ENCODE results near the gene RSRC2. TPM values are rescaled to one million over a fixed set of nuclear protein-coding genes. Genes with fewer than 3 reads are reported as not detected.
"Not testable (repeated sequence)": the region's sequence is repeated elsewhere in the genome, so short reads cannot be mapped to it uniquely, and the experiment has no call there.

The RSRC2 gene
- total RNA-seq, 3 donors from 2014 or later: 57.3 to 72.5 (median 60.4) TPM

DNA sequence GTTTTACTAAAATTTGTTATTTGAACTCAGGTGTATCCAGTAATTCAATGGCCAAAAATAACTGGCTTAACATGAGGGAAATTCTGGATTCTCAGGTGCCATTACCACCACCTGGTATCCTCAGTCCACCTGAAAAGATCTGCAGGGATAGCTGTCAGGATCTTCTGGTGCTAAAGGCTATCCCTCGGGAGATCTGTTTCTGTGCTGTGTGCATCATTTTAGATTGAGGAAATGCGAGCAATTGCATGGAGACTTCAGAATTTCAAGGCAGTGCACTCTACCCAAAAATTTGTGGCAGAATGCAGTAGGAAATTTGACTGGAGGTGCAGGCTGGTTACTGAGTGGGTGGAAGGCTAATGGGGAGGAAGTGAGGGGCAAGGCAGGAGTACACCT lies 52.4 kb downstream of the RSRC2 start:
- H3K36me3 ChIP-seq (ENCODE audit: low read depth): peaks cover 14% of the 10 kb centered on the region

DNA sequence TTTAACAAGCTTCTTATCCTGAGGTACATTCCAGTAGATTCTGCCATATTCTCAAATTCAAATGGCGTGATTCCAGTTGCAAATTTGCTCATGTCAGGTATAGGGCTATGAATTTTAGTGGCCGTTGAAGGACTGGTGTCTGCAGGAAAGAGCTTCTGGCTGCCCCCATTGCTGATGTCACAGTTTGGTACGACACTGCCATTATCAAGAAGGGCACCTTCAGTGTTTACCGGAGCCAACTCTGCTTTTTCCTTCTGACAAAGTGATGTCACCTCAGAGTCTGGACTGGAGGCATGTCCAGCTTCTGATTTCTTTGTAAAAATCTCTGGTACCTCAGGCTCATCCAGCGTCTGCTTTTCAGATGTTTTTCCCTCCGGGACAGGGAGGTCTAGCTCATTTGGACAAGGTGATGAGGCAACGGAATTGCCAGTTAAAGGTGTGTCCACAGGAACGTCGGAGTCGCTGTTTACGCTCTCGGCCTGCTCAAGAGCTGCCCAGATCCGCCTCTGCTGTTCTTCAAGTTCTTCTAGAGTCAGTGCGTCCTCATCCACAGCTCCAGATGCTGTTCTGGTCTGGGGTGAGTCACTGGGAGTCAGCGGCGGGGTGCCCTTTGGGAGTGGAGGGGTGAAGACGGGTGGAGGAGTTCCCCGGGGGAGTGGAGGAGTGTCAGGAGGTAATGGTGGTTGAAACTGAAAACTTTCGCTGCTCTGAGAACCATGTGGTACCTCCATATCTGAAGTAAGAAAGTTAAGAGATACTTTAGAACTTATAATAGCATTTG lies 53.0 kb downstream of the RSRC2 start:
- intact Hi-C loops (cut with DNase I, micrococcal nuclease): loop anchor here in 1 of 2 donors (5.0 kb wide), 1 partner anchor 76 kb away; no protein-coding TSS in a partner anchor
- DNase-seq (no peak), ATAC-seq (no peak)
- Histone ChIP-seq H3K9me3 (no peaks in the 10 kb centered on the region), H3K36me3 (ENCODE audit: low read depth) (peaks cover 11% of the 10 kb centered on the region), H3K4me1 (ENCODE audit: low read depth) (peaks cover 3% of the 10 kb centered on the region), H3K4me3 (no peak overlapping the region)
- TF ChIP-seq, protein P1, sequence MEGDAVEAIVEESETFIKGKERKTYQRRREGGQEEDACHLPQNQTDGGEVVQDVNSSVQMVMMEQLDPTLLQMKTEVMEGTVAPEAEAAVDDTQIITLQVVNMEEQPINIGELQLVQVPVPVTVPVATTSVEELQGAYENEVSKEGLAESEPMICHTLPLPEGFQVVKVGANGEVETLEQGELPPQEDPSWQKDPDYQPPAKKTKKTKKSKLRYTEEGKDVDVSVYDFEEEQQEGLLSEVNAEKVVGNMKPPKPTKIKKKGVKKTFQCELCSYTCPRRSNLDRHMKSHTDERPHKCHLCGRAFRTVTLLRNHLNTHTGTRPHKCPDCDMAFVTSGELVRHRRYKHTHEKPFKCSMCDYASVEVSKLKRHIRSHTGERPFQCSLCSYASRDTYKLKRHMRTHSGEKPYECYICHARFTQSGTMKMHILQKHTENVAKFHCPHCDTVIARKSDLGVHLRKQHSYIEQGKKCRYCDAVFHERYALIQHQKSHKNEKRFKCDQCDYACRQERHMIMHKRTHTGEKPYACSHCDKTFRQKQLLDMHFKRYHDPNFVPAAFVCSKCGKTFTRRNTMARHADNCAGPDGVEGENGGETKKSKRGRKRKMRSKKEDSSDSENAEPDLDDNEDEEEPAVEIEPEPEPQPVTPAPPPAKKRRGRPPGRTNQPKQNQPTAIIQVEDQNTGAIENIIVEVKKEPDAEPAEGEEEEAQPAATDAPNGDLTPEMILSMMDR (IDR thresholded peaks at IDR 0.05): no peak

More for the DNA sequence above, 52.4 kb downstream of the RSRC2 start:
- intact Hi-C loops (cut with DNase I, micrococcal nuclease): loop anchor here in 1 of 2 donors (5.0 kb wide), 1 partner anchor 77 kb away; no protein-coding TSS in a partner anchor
- ATAC-seq (no peak), DNase-seq (no peak)
- TF ChIP-seq, protein P1 (IDR thresholded peaks at IDR 0.05): no peak
- Histone ChIP-seq H3K4me3 (no peak overlapping the region), H3K9me3 (no peaks in the 10 kb centered on the region), H3K4me1 (ENCODE audit: low read depth) (peaks cover 3% of the 10 kb centered on the region)

DNA sequence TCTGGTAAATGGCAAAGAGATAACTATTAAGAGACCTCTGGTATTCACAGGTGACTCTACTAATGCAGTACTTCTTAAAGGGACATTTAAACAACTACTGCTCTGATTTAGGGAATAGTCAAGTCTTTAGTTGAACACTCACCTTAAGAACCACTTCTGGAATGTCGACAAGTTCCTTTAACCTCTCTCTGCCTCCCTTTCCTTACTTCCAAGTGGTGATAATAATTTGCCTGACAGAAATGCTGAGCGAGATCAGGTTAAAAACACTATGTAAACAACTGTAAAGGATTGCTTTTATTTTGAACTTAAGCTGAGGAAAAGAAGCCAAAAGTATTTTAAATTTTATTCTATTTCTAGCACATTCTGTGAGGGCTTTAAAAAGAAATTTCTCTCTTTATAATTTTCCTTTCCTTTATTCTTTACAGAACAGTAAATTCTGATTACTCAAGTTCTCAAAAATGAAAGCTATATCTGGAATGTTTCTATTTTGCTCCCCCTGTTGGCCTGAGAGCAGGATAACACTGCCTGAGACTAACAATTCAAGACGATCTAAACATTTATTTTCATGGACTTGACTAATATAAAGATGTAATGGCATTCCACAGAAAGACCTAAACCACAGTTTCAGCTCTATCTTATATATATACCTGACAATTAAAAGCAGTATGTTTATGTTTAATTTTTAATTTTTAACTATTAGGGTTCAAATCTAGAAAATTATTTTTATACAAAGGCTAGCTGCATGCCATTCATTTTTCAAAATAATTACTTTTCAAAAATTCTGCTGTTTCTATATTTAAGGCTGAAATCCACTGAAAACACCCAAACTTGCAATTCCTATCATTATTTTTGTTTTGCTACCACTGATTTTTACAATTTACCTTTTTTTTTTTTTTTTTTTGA lies 55.2 kb downstream of the RSRC2 start:
- Histone ChIP-seq H3K4me1 (ENCODE audit: low read depth) (peaks cover 3% of the 10 kb centered on the region), H3K4me3 (no peak overlapping the region), H3K36me3 (ENCODE audit: low read depth) (peaks cover 6% of the 10 kb centered on the region), H3K9me3 (no peaks in the 10 kb centered on the region)
- intact Hi-C loops (cut with DNase I, micrococcal nuclease): loop anchor here in 1 of 2 donors (5.0 kb wide), 1 partner anchor 74 kb away; no protein-coding TSS in a partner anchor
- no peak for DNase-seq
- ATAC-seq: peak; percentile 78
- TF ChIP-seq, protein P1 (IDR thresholded peaks at IDR 0.05): peak; percentile 65

DNA sequence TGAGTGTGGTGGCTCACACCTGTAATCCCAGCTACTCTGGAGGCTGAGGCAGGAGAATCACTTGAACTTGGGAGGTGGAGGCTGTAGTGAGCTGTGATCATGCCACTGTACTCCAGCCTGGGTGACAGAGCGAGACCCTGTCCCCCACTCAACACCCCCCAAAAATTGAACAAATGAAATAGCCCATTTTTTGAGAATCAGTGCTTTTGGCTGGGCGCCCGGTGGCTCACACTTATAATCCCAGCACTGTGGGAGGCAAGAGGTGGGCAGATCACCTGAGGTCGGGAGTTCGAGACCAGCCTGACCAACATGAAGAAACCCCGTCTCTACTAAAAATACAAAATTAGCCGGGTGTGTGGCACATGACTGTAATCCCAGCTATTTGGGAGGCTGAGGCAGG lies 56.2 kb downstream of the RSRC2 start:
- H3K4me1 ChIP-seq (ENCODE audit: low read depth): not testable (repeated sequence)
- intact Hi-C loops (cut with DNase I, micrococcal nuclease): loop anchor here in 1 of 2 donors (5.0 kb wide), 1 partner anchor 73 kb away; no protein-coding TSS in a partner anchor

DNA sequence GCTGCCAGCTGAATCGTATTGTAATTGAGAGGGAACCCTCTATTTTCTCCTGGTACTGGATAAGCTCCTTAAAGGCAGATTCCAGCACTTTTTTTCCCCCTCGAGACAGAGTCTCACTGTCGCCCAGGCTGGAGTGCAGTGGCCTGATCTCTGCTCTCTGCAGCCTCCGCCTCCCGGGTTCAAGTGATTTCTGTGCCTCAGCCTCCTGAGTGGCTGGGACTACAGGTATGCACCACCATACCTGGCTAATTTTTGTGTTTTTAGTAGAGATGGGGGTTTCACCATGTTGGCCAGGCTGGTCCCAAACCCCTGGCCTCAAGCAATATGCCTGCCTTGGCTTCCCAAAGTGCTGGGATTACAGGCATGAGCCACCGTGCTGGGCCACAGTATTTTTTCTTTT lies 56.9 kb downstream of the RSRC2 start:
- H3K4me3 ChIP-seq; DNase-seq; H3K36me3 ChIP-seq (ENCODE audit: low read depth); H3K9me3 ChIP-seq; H3K4me1 ChIP-seq (ENCODE audit: low read depth); ATAC-seq: not testable (repeated sequence)
- intact Hi-C loops (cut with DNase I, micrococcal nuclease): loop anchor here in 1 of 2 donors (5.0 kb wide), 1 partner anchor 73 kb away; no protein-coding TSS in a partner anchor

More for the DNA sequence above, 56.2 kb downstream of the RSRC2 start:
- ATAC-seq; DNase-seq; H3K4me3 ChIP-seq; H3K9me3 ChIP-seq; H3K36me3 ChIP-seq (ENCODE audit: low read depth): not testable (repeated sequence)

DNA sequence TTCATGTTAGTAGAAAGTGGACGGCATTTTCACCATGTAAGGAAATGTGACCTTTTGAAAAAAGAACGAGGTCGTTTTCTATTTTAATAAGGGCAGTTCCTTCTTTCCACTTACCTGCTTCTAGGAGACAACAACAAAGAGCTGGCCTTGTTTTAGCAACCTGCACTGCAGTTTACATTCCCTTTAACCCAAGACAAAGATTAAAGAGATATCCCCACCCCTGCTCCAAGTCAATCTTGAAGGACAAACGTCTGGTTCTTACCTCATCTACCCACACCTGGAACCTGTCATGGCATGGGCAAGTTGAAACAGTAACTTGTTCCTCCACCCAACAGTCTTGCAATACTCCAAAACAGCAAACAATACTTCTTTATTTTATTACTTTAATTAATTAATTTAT lies 58.8 kb downstream of the RSRC2 start:
- no peaks in the 10 kb centered on the region for H3K9me3 ChIP-seq
- ATAC-seq: peak; percentile 37
- H3K36me3 ChIP-seq (ENCODE audit: low read depth): no peaks in the 10 kb centered on the region
- H3K4me1 ChIP-seq (ENCODE audit: low read depth): peaks cover 3% of the 10 kb centered on the region
- TF ChIP-seq, protein P1 (IDR thresholded peaks at IDR 0.05): no peak
- intact Hi-C loops (cut with DNase I, micrococcal nuclease): no loop called here
- H3K4me3 ChIP-seq: no peak overlapping the region
- no peak for DNase-seq

DNA sequence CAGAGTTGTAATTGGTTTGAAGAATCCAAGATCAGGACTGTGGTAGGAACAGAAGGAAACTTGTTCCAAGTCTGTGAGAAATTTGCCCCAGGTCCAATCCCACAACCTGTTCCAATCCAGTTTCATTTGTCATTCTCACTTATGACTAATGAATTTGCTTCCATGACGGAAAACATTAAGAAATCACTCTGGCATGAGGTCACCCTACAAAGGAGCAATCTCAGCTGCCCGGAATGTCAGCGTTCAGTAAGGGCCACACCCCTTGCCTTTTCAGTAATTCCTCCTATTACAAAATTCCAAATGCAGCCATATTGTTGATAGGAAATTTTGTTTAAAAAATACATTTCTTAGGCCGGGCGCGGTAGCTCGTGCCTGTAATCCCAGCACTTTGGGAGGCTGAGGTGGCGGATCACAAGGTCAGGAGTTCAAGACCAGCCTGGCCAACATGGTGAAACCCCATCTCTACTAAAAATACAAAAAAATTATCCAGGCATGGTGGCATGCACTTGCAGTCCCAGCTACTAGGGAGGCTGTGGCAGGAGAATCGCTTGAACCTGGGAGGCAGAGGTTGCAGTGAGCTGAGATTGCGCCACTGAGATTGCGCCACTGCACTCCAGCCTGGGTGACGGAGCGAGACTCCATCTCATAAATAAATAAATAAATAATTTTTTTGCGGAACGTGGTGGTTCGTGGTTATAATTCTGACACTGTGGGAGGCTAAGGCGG lies 62.3 kb downstream of the RSRC2 start:
- H3K4me3 ChIP-seq; DNase-seq; H3K36me3 ChIP-seq (ENCODE audit: low read depth); H3K9me3 ChIP-seq; H3K4me1 ChIP-seq (ENCODE audit: low read depth); intact Hi-C loops (cut with DNase I, micrococcal nuclease): not testable (repeated sequence)
- ATAC-seq: peak; percentile 89

Measured in mucosa of descending colon (tissue), 3 donors.